Subcutaneous abdominal adipose tissue (tissue), 5 donors: ENCODE measurements around the gene RGS21.

Source experiments
- H3K27ac ChIP-seq: one replicate; pipeline ENCODE4 v1.7.0; 2013; ENCODE audit warnings: low read depth, mild to moderate bottlenecking, inconsistent platforms, low read length, moderate library complexity
- H3K27me3 ChIP-seq, 5 donors: one replicate each; pipeline ENCODE4 v1.7.0; 2013; ENCODE audit warnings: low read length in 5 of 5, inconsistent platforms in 1 of 5; ENCODE audit not compliant: control insufficient read depth in 5 of 5, insufficient read depth in 4 of 5
- H3K36me3 ChIP-seq, 5 donors: one replicate each; pipeline ENCODE4 v1.7.0; 2013; ENCODE audit warnings: low read length in 5 of 5; ENCODE audit not compliant: control insufficient read depth in 5 of 5, insufficient read depth in 5 of 5
- H3K4me1 ChIP-seq, 5 donors: one replicate each; pipeline ENCODE4 v1.7.0; 2013; ENCODE audit warnings: low read length in 5 of 5, mild to moderate bottlenecking in 3 of 5, moderate library complexity in 1 of 5; ENCODE audit not compliant: control insufficient read depth in 5 of 5, insufficient read depth in 5 of 5
- H3K4me3 ChIP-seq, 5 donors: one replicate each; pipeline ENCODE4 v1.7.0; 2013; ENCODE audit warnings: low read length in 5 of 5, low read depth in 1 of 5
- H3K9ac ChIP-seq, 5 donors: one replicate each; pipeline ENCODE4 v1.7.0; 2013; ENCODE audit warnings: low read length in 5 of 5, mild to moderate bottlenecking in 4 of 5, moderate library complexity in 3 of 5
- H3K9me3 ChIP-seq, 5 donors: one replicate each; pipeline ENCODE4 v1.7.0; 2013; ENCODE audit warnings: low read length in 5 of 5; ENCODE audit not compliant: control insufficient read depth in 5 of 5
- donor health status: healthy.
- donor health status: healthy.
- donor health status: healthy.
- donor health status: healthy.
- donor health status: healthy.

The RGS21 gene

GRCh38 chr1:192327997-192328396 is 11.2 kb downstream of the RGS21 start:
- Histone ChIP-seq H3K36me3 (no peaks in the 10 kb centered on the region), H3K4me3 (no peak overlapping the region), H3K9ac (no peak overlapping the region), H3K9me3 (no peaks in the 10 kb centered on the region), H3K4me1 (no peaks in the 10 kb centered on the region), H3K27ac (no peak overlapping the region), H3K27me3 (no peaks in the 10 kb centered on the region)

DNA sequence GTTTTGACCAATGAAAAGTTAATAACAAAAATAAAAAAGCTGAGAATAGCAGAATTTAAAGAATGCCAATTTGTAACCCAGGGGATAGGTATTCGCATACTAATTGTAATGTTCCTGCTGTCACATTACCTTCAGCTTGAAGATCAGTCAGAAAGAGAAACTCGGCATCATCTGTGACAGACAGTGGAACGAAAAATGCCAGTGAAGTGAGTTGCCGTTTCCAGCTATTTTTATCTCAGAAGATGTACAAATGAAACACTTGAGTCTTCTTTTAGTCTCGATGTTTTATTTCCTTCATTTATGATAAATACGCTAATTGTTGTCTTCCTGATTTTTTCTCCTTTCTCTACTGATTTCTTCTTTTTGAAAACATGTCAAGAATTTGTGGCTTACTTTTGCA is 26.1 kb downstream of the RGS21 start:
- no peaks in the 10 kb centered on the region for H3K27me3 ChIP-seq
- no peak overlapping the region for H3K27ac ChIP-seq
- H3K4me1 ChIP-seq = no peaks in the 10 kb centered on the region
- H3K36me3 ChIP-seq = no peaks in the 10 kb centered on the region
- H3K9me3 ChIP-seq = no peaks in the 10 kb centered on the region
- no peak overlapping the region for H3K4me3 ChIP-seq
- H3K9ac ChIP-seq = no peak overlapping the region

DNA sequence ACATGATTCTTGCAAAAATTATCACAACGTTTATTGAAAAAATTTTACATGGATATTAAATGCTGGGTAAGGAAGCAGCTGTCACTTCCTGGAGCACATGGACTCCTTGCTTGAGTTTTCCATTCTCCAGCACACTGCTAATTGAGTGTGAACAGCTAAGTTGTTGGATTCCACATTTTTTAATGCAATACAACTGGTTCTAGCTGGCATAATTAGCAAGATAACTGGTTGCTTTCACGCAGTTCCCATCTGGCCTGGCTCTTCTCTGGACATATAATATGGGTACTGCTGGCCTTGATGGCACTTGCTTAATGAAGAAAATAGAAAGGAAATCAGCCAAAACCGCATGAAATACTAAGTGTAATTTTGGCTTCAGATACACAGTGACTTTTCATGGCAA is 26.6 kb downstream of the RGS21 start:
- Histone ChIP-seq H3K36me3 (no peaks in the 10 kb centered on the region), H3K4me3 (no peak overlapping the region), H3K9me3 (no peaks in the 10 kb centered on the region), H3K4me1 (no peaks in the 10 kb centered on the region), H3K27ac (no peak overlapping the region), H3K27me3 (no peaks in the 10 kb centered on the region), H3K9ac (no peak overlapping the region)

DNA sequence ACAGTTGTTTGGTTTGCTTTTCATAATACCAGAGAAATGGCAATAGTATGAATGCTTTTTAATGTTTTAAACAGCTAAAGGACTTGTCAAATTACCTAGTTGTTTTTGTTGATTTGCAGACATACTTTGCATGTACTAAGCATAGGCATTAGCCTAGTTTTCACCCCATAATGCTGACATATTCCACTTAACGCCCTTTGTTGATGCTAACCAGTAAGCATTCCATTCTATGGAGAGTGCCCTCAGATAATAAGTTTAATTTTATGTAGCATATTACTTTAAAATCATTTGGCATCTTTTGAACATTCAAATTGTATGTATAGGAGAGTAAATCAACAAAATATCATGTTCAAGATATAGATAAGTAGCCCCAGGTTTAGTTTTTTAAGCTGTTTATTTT is 32.5 kb downstream of the RGS21 start:
- Histone ChIP-seq H3K27ac (no peak overlapping the region), H3K27me3 (no peaks in the 10 kb centered on the region), H3K4me3 (no peak overlapping the region), H3K4me1 (no peaks in the 10 kb centered on the region), H3K36me3 (no peaks in the 10 kb centered on the region), H3K9me3 (no peaks in the 10 kb centered on the region), H3K9ac (no peak overlapping the region)

GRCh38 chr1:192350356-192350755 is 33.6 kb downstream of the RGS21 start:
- H3K4me3 ChIP-seq = no peak overlapping the region
- no peak overlapping the region for H3K9ac ChIP-seq
- no peaks in the 10 kb centered on the region for H3K36me3 ChIP-seq
- H3K9me3 ChIP-seq = no peaks in the 10 kb centered on the region
- H3K4me1 ChIP-seq = no peaks in the 10 kb centered on the region
- H3K27ac ChIP-seq = no peak overlapping the region
- no peaks in the 10 kb centered on the region for H3K27me3 ChIP-seq

DNA sequence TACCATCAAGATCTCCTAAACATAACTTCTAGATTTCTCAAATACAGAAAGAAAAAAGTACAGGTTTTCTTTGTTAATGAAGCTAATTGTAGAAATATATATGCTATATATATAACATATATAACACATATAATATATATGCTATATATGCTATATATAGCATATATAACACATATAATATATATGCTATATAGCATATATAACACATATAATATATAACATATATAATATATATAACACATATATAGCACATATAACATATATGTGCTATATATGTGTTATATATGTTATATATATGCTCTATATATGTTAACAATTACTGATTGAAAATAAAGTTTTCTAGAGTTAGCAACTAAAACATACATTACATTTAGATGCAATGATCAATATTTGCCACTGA is 34.8 kb downstream of the RGS21 start:
- Histone ChIP-seq H3K9ac (no peak overlapping the region), H3K4me1 (no peaks in the 10 kb centered on the region), H3K36me3 (no peaks in the 10 kb centered on the region), H3K27ac (no peak overlapping the region), H3K4me3 (no peak overlapping the region), H3K27me3 (no peaks in the 10 kb centered on the region), H3K9me3 (no peaks in the 10 kb centered on the region)

- no peaks in the 10 kb centered on the region for H3K36me3 ChIP-seq
- no peak overlapping the region for H3K27ac ChIP-seq
- no peak overlapping the region for H3K9ac ChIP-seq
- H3K4me1 ChIP-seq = no peaks in the 10 kb centered on the region
- no peaks in the 10 kb centered on the region for H3K9me3 ChIP-seq
- no peaks in the 10 kb centered on the region for H3K27me3 ChIP-seq
- H3K4me3 ChIP-seq = no peak overlapping the region
These were observed 41.1 kb downstream of the RGS21 start for GRCh38 chr1:192357924-192358323.

GRCh38 chr1:192358402-192358801 is 41.6 kb downstream of the RGS21 start:
- H3K36me3 ChIP-seq = no peaks in the 10 kb centered on the region
- H3K9ac ChIP-seq = no peak overlapping the region
- H3K4me3 ChIP-seq = no peak overlapping the region
- H3K27ac ChIP-seq = no peak overlapping the region
- H3K4me1 ChIP-seq = no peaks in the 10 kb centered on the region
- no peaks in the 10 kb centered on the region for H3K27me3 ChIP-seq
- H3K9me3 ChIP-seq = no peaks in the 10 kb centered on the region

DNA sequence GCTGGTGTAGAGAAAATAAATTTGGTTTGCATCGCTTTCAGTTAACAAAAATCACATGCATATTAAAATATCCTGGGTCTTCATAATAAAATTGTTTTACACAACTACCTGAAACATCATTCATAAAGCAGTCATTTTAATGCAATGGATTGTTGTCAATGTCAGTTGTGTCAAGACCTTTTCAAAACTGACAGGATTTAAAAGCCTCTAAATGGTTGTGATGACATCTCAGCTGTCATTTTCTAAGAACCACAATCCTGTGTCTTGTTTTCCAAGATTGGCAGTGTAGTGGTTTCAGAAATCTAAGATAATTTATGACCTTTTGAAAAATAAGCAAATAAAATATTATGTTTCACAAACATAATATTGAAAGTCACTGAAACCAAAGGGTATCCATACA is 42.0 kb downstream of the RGS21 start:
- Histone ChIP-seq H3K4me1 (no peaks in the 10 kb centered on the region), H3K4me3 (no peak overlapping the region), H3K9me3 (no peaks in the 10 kb centered on the region), H3K36me3 (no peaks in the 10 kb centered on the region), H3K27me3 (no peaks in the 10 kb centered on the region), H3K9ac (peak overlapping the region in 1 of 5 donors; percentile 20), H3K27ac (no peak overlapping the region)

- H3K27ac ChIP-seq = no peak overlapping the region
- no peak overlapping the region for H3K9ac ChIP-seq
- H3K4me1 ChIP-seq = no peaks in the 10 kb centered on the region
- no peaks in the 10 kb centered on the region for H3K27me3 ChIP-seq
- no peaks in the 10 kb centered on the region for H3K36me3 ChIP-seq
- no peaks in the 10 kb centered on the region for H3K9me3 ChIP-seq
- H3K4me3 ChIP-seq = no peak overlapping the region
These were observed 46.4 kb downstream of the RGS21 start for GRCh38 chr1:192363177-192363576.

GRCh38 chr1:192367436-192367835 is 50.6 kb downstream of the RGS21 start:
- Histone ChIP-seq H3K27ac (no peak overlapping the region), H3K9ac (no peak overlapping the region), H3K27me3 (no peaks in the 10 kb centered on the region), H3K4me3 (no peak overlapping the region), H3K36me3 (no peaks in the 10 kb centered on the region), H3K4me1 (no peaks in the 10 kb centered on the region), H3K9me3 (no peaks in the 10 kb centered on the region)
